ENCODE data around the gene ISM2.

Gene ISM2

GRCh38 chr14:77457115-77457521, 41.5 kb downstream of the ISM2 start:
- no peak for DNase-seq
- Histone ChIP-seq H3K4me1 (ENCODE audit: insufficient read depth, low read length) (peaks cover 38% of the 10 kb centered on the region), H3K4me2 (ENCODE audit: insufficient read depth, low read length) (peak overlapping the region; percentile 87), H3K4me3 (ENCODE audit: low read depth in 1 of 2, low read length in 2 of 2) (peak overlapping the region; percentile 78 to 82), H3K27me3 (ENCODE audit: insufficient read depth, low read length, poor library complexity) (no peaks in the 10 kb centered on the region), H3K79me2 (ENCODE audit: insufficient read depth, low read length) (peaks cover 64% of the 10 kb centered on the region), H2AFZ (ENCODE audit: low read depth, low read length) (peak overlapping the region; percentile 79), H3K27ac (ENCODE audit: low read length) (peak overlapping the region; percentile 76), H3K36me3 (ENCODE audit: insufficient read depth, low read length) (peaks cover 42% of the 10 kb centered on the region), H4K20me1 (ENCODE audit: insufficient read depth, low read length) (peaks cover 31% of the 10 kb centered on the region), H3K9ac (ENCODE audit: low read depth, low read length) (peak overlapping the region; percentile 94), H3K9me3 (ENCODE audit: insufficient read depth, low read length, severe bottlenecking) (no peaks in the 10 kb centered on the region)
- ATAC-seq (ENCODE audit: insufficient read depth, low read depth): peak; percentile 18; the same call in 2 of the 3 replicates
- TF ChIP-seq, protein P1, sequence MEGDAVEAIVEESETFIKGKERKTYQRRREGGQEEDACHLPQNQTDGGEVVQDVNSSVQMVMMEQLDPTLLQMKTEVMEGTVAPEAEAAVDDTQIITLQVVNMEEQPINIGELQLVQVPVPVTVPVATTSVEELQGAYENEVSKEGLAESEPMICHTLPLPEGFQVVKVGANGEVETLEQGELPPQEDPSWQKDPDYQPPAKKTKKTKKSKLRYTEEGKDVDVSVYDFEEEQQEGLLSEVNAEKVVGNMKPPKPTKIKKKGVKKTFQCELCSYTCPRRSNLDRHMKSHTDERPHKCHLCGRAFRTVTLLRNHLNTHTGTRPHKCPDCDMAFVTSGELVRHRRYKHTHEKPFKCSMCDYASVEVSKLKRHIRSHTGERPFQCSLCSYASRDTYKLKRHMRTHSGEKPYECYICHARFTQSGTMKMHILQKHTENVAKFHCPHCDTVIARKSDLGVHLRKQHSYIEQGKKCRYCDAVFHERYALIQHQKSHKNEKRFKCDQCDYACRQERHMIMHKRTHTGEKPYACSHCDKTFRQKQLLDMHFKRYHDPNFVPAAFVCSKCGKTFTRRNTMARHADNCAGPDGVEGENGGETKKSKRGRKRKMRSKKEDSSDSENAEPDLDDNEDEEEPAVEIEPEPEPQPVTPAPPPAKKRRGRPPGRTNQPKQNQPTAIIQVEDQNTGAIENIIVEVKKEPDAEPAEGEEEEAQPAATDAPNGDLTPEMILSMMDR (IDR thresholded peaks at IDR 0.05; ENCODE audit: borderline replicate concordance, extremely low read depth, low read length, poor library complexity, severe bottlenecking): no peak
- TF ChIP-seq EZH2 (IDR thresholded peaks at IDR 0.05; ENCODE audit: borderline replicate concordance, low read depth, low read length, severe bottlenecking): no peak

- TF ChIP-seq, protein P1 (IDR thresholded peaks at IDR 0.05; ENCODE audit: borderline replicate concordance, extremely low read depth, low read length, poor library complexity, severe bottlenecking): no peak
- TF ChIP-seq EZH2 (IDR thresholded peaks at IDR 0.05; ENCODE audit: borderline replicate concordance, low read depth, low read length, severe bottlenecking): no peak
- peaks cover 42% of the 10 kb centered on the region for H3K36me3 ChIP-seq (ENCODE audit: insufficient read depth, low read length)
- no peaks in the 10 kb centered on the region for H3K9me3 ChIP-seq (ENCODE audit: insufficient read depth, low read length, severe bottlenecking)
- peak overlapping the region; percentile 78 to 82 for H3K4me3 ChIP-seq (ENCODE audit: low read depth in 1 of 2, low read length in 2 of 2)
- no peak for ATAC-seq (ENCODE audit: insufficient read depth, low read depth)
- H3K4me1 ChIP-seq (ENCODE audit: insufficient read depth, low read length): peaks cover 36% of the 10 kb centered on the region
- peak overlapping the region; percentile 94 for H3K9ac ChIP-seq (ENCODE audit: low read depth, low read length)
- no peak for DNase-seq
- peaks cover 26% of the 10 kb centered on the region for H4K20me1 ChIP-seq (ENCODE audit: insufficient read depth, low read length)
- H2AFZ ChIP-seq (ENCODE audit: low read depth, low read length): no peak overlapping the region
- H3K4me2 ChIP-seq (ENCODE audit: insufficient read depth, low read length): peak overlapping the region; percentile 87
- H3K27ac ChIP-seq (ENCODE audit: low read length): no peak overlapping the region; the same call in 1 of the 2 replicates
- peaks cover 54% of the 10 kb centered on the region for H3K79me2 ChIP-seq (ENCODE audit: insufficient read depth, low read length)
- H3K27me3 ChIP-seq (ENCODE audit: insufficient read depth, low read length, poor library complexity): no peaks in the 10 kb centered on the region
Observed at GRCh38 chr14:77455966-77456640, 42.5 kb downstream of the ISM2 start.

DNA sequence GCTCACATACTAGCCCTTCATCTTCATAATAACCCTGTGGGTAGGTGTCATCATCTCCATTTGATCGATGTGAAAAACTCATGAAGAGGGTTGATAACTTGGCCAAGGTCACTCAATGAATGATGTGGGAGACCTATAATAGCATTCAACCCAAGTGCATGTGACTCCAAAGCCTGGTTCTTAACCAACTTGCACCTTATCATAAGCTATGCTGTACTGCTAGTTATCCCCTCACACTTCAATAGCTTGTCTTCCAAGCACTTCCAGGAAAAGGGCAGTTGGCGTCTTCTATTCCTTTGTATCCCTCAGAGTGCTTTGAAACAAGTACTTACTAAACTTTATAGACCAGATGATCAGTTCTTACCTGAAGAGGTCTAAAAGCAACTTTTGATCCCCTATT, 56.4 kb downstream of the ISM2 start:
- no peak for DNase-seq
- H3K36me3 ChIP-seq (ENCODE audit: insufficient read depth, low read length): peaks cover 52% of the 10 kb centered on the region
- TF ChIP-seq, protein P1 (IDR thresholded peaks at IDR 0.05; ENCODE audit: borderline replicate concordance, extremely low read depth, low read length, poor library complexity, severe bottlenecking): no peak

More for the DNA sequence above, 56.4 kb downstream of the ISM2 start:
- no peak for ATAC-seq (ENCODE audit: insufficient read depth, low read depth)
- Histone ChIP-seq H3K9ac (ENCODE audit: low read depth, low read length) (no peak overlapping the region), H3K4me3 (ENCODE audit: low read depth in 1 of 2, low read length in 2 of 2) (no peak overlapping the region), H3K4me2 (ENCODE audit: insufficient read depth, low read length) (no peak overlapping the region), H3K9me3 (ENCODE audit: insufficient read depth, low read length, severe bottlenecking) (no peaks in the 10 kb centered on the region), H3K27me3 (ENCODE audit: insufficient read depth, low read length, poor library complexity) (no peaks in the 10 kb centered on the region), H3K27ac (ENCODE audit: low read length) (no peak overlapping the region), H2AFZ (ENCODE audit: low read depth, low read length) (no peak overlapping the region), H4K20me1 (ENCODE audit: insufficient read depth, low read length) (no peaks in the 10 kb centered on the region), H3K4me1 (ENCODE audit: insufficient read depth, low read length) (no peaks in the 10 kb centered on the region), H3K79me2 (ENCODE audit: insufficient read depth, low read length) (no peaks in the 10 kb centered on the region)

All from DND-41 (cell line).